Mesendoderm (in vitro differentiated cells): ENCODE measurements around the gene NVL.

Experiments
- DNase-seq: peaks from one replicate; pipeline ENCODE4 v3.0.0; 2013
- H2AK5ac ChIP-seq: 2 replicates; pipeline ENCODE4 v1.6.1; 2013; ENCODE audit warnings: low read length, inconsistent platforms
- H2BK120ac ChIP-seq: 2 replicates; pipeline ENCODE4 v1.6.1; 2013; ENCODE audit warnings: low read depth, mild to moderate bottlenecking, low read length, moderate library complexity, mixed read lengths
- H2BK15ac ChIP-seq: replicated peaks from 2 replicates; pipeline ENCODE4 v1.6.1; 2013; ENCODE audit warnings: low read depth, mild to moderate bottlenecking, moderate library complexity
- H2BK5ac ChIP-seq: 2 replicates; pipeline ENCODE4 v1.6.1; 2013; ENCODE audit warnings: low read length, inconsistent platforms
- H3K18ac ChIP-seq: 2 replicates; pipeline ENCODE4 v1.6.1; 2013; ENCODE audit warnings: mild to moderate bottlenecking, low read length, mixed read lengths
- H3K23ac ChIP-seq: one replicate; pipeline ENCODE4 v1.6.1; 2013; ENCODE audit warnings: low read length
- H3K27ac ChIP-seq: 2 replicates; pipeline ENCODE4 v1.5.1; 2013; ENCODE audit warnings: low read depth, mild to moderate bottlenecking, inconsistent platforms, low read length, moderate library complexity
- H3K27me3 ChIP-seq: 2 replicates; pipeline ENCODE4 v1.6.1; 2013; ENCODE audit warnings: low read length, control low read depth, mild to moderate bottlenecking, inconsistent platforms; ENCODE audit not compliant: insufficient read depth, poor library complexity
- H3K36me3 ChIP-seq: 2 replicates; pipeline ENCODE4 v1.6.1; 2013; ENCODE audit warnings: low read length, inconsistent platforms; ENCODE audit not compliant: control insufficient read depth, insufficient read depth
- H3K4ac ChIP-seq: one replicate; pipeline ENCODE4 v1.6.1; 2013; ENCODE audit warnings: low read depth, mild to moderate bottlenecking, low read length, moderate library complexity
- H3K4me1 ChIP-seq: 2 replicates; pipeline ENCODE4 v1.6.1; 2013; ENCODE audit warnings: low read depth, low read length, inconsistent platforms; ENCODE audit not compliant: control insufficient read depth
- H3K4me2 ChIP-seq: 2 replicates; pipeline ENCODE4 v1.6.1; 2013; ENCODE audit warnings: low read length
- H3K4me3 ChIP-seq: 2 replicates; pipeline ENCODE4 v1.5.1; 2013; ENCODE audit warnings: mild to moderate bottlenecking, low read length
- H3K56ac ChIP-seq: one replicate; pipeline ENCODE4 v1.6.1; 2013; ENCODE audit warnings: low read length
- H3K79me1 ChIP-seq: 2 replicates; pipeline ENCODE4 v1.6.1; 2013; ENCODE audit warnings: low read length, inconsistent platforms
- H3K79me2 ChIP-seq: 2 replicates; pipeline ENCODE4 v1.6.1; 2013; ENCODE audit warnings: mild to moderate bottlenecking, low read length; ENCODE audit not compliant: control insufficient read depth, insufficient read depth
- H3K9ac ChIP-seq: 2 replicates; pipeline ENCODE4 v1.6.1; 2013; ENCODE audit warnings: low read length, inconsistent platforms
- H4K5ac ChIP-seq: one replicate; pipeline ENCODE4 v1.6.1; 2013; ENCODE audit warnings: low read length
- H4K8ac ChIP-seq: one replicate; pipeline ENCODE4 v1.6.1; 2013; ENCODE audit warnings: low read depth, mild to moderate bottlenecking, control low read depth, low read length, moderate library complexity
- WGBS: extraction: QIAGEN DNeasy Blood & Tissue Kit; methylation state at CpG from one replicate; pipeline ENCODE4 v1.1.7; 2013; ENCODE audit warnings: low lambda C conversion rate, missing lambda C conversion rate; ENCODE audit not compliant: insufficient coverage; ENCODE audit errors: extremely low coverage; 5-methylcytosine and 5-hydroxymethylcytosine counted together

The NVL gene

DNA sequence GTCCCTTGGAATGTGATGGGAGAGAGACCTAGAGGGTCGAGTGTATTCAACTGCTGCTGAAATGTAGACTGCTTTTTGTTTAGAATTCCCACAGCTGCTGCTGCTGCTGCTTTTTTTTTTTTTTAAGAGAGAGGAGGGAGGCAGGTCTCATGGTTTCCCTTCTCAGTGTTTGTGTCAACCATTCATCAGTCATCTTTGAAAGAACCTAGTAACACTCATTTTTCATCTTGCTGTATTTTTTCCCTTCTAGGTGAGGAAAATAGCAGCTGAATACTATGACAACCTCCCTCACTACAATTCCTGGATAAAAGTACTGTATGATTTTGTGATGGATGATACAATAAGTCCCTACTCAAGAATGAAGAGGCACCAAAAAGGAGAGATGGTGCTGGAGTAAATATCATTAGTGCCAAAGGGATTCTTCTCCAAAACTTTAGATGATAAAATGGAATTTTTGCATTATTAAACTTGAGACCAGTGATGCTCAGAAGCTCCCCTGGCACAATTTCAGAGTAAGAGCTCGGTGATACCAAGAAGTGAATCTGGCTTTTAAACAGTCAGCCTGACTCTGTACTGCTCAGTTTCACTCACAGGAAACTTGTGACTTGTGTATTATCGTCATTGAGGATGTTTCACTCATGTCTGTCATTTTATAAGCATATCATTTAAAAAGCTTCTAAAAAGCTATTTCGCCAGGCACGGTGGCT is 137.7 kb downstream of the NVL start:
- H3K4me2 ChIP-seq, result no peak overlapping the region
- peaks cover 14% of the 10 kb centered on the region for H3K79me2 ChIP-seq
- no peak overlapping the region for H4K5ac ChIP-seq
- no peak for DNase-seq
- H3K27me3 ChIP-seq, result no peaks in the 10 kb centered on the region
- no peak overlapping the region for H3K4me3 ChIP-seq
- H3K18ac ChIP-seq, result no peak overlapping the region
- peaks cover 1% of the 10 kb centered on the region for H3K4me1 ChIP-seq
- peaks cover 3% of the 10 kb centered on the region for H3K36me3 ChIP-seq
- no peak overlapping the region for H3K9ac ChIP-seq
- peaks cover 4% of the 10 kb centered on the region for H3K79me1 ChIP-seq
- no peak overlapping the region for H3K56ac ChIP-seq
- H3K4ac ChIP-seq, result no peak overlapping the region
- no CpG with 5 or more reads among the region's 5 CpGs for WGBS
- no peak overlapping the region for H2BK15ac ChIP-seq
- no peak overlapping the region for H2AK5ac ChIP-seq
- H3K27ac ChIP-seq, result no peak overlapping the region
- no peak overlapping the region for H2BK5ac ChIP-seq
- no peak overlapping the region for H3K23ac ChIP-seq
- H4K8ac ChIP-seq, result no peak overlapping the region
- no peak overlapping the region for H2BK120ac ChIP-seq

DNA sequence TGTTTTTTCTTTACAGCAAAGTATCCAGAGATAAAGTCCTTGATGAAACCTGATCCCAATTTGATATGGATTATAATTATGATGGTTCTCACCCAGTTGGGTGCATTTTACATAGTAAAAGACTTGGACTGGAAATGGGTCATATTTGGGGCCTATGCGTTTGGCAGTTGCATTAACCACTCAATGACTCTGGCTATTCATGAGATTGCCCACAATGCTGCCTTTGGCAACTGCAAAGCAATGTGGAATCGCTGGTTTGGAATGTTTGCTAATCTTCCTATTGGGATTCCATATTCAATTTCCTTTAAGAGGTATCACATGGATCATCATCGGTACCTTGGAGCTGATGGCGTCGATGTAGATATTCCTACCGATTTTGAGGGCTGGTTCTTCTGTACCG is 140.4 kb downstream of the NVL start:
- Histone ChIP-seq H4K8ac (no peak overlapping the region), H2AK5ac (no peak overlapping the region), H3K27me3 (no peaks in the 10 kb centered on the region), H3K4me1 (no peaks in the 10 kb centered on the region), H3K4ac (no peak overlapping the region), H3K79me2 (peaks cover 34% of the 10 kb centered on the region), H3K18ac (no peak overlapping the region), H2BK120ac (no peak overlapping the region), H3K4me2 (no peak overlapping the region), H3K36me3 (peaks cover 2% of the 10 kb centered on the region), H3K23ac (no peak overlapping the region), H3K9ac (no peak overlapping the region), H3K56ac (no peak overlapping the region), H2BK15ac (no peak overlapping the region), H3K4me3 (no peak overlapping the region), H3K27ac (no peak overlapping the region), H4K5ac (no peak overlapping the region), H3K79me1 (peaks cover 6% of the 10 kb centered on the region), H2BK5ac (no peak overlapping the region)
- WGBS, result no CpG with 5 or more reads among the region's 7 CpGs
- no peak for DNase-seq

- Histone ChIP-seq H3K9ac (no peak overlapping the region), H3K36me3 (peaks cover under 1% of the 10 kb centered on the region), H2AK5ac (no peak overlapping the region), H2BK15ac (no peak overlapping the region), H4K5ac (no peak overlapping the region), H3K4ac (no peak overlapping the region), H2BK120ac (no peak overlapping the region), H3K18ac (no peak overlapping the region), H3K27me3 (no peaks in the 10 kb centered on the region), H3K23ac (no peak overlapping the region), H3K27ac (no peak overlapping the region), H3K4me3 (no peak overlapping the region), H3K79me2 (peaks cover 41% of the 10 kb centered on the region), H4K8ac (no peak overlapping the region), H3K79me1 (peaks cover 6% of the 10 kb centered on the region), H3K56ac (no peak overlapping the region), H2BK5ac (no peak overlapping the region), H3K4me1 (no peaks in the 10 kb centered on the region), H3K4me2 (no peak overlapping the region)
- no CpG with 5 or more reads among the region's 2 CpGs for WGBS
- DNase-seq, result no peak
Measured at GRCh38 chr1:224188286-224188685, 141.7 kb downstream of the NVL start.

DNA sequence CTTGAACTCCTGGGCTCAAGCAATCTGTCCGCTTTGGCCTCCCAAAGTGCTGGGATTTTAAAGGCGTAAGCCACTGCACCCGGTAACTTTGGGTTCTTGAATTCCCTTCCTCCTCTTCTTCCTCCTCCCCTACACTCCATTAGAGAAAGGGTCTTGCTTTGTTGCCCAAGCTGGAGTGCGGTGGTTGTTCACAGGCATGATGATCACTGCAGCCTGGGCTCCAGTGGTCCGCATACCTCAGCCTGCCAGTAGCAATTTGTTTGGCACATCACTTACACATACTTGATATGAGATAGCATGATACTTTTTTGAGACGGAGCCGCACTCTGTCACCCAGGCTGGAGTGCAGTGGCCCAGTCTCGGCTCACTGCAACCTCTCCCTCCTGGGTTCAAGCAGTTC is 144.8 kb downstream of the NVL start:
- DNase-seq, result no peak
- H3K27ac ChIP-seq, result no peak overlapping the region
- H3K79me1 ChIP-seq, result peaks cover 6% of the 10 kb centered on the region
- H3K23ac ChIP-seq, result no peak overlapping the region
- H3K27me3 ChIP-seq, result no peaks in the 10 kb centered on the region
- no peak overlapping the region for H2BK5ac ChIP-seq
- no CpG with 5 or more reads among the region's 8 CpGs for WGBS
- no peak overlapping the region for H4K5ac ChIP-seq
- H3K4me1 ChIP-seq, result no peaks in the 10 kb centered on the region
- no peak overlapping the region for H2BK120ac ChIP-seq
- no peak overlapping the region for H4K8ac ChIP-seq
- no peak overlapping the region for H2BK15ac ChIP-seq
- H3K18ac ChIP-seq, result no peak overlapping the region
- H2AK5ac ChIP-seq, result no peak overlapping the region
- H3K4me3 ChIP-seq, result no peak overlapping the region
- H3K36me3 ChIP-seq, result no peaks in the 10 kb centered on the region
- H3K9ac ChIP-seq, result no peak overlapping the region
- H3K56ac ChIP-seq, result no peak overlapping the region
- H3K4ac ChIP-seq, result no peak overlapping the region
- H3K4me2 ChIP-seq, result no peak overlapping the region
- H3K79me2 ChIP-seq, result peaks cover 41% of the 10 kb centered on the region

- DNase-seq, result peak; percentile 71
- Histone ChIP-seq H3K27ac (peak overlapping the region; percentile 37), H3K4me3 (peak overlapping the region; percentile 87), H4K5ac (no peak overlapping the region), H3K4me2 (peak overlapping the region; percentile 90), H2BK15ac (no peak overlapping the region), H3K79me2 (peaks cover 37% of the 10 kb centered on the region), H4K8ac (no peak overlapping the region), H3K4me1 (no peaks in the 10 kb centered on the region), H3K36me3 (no peaks in the 10 kb centered on the region), H3K56ac (peak overlapping the region; percentile 92), H3K4ac (peak overlapping the region; percentile 90), H3K79me1 (peaks cover 4% of the 10 kb centered on the region), H3K9ac (peak overlapping the region; percentile 94), H3K23ac (peak overlapping the region; percentile 94), H3K18ac (peak overlapping the region; percentile 24), H2AK5ac (no peak overlapping the region), H2BK120ac (no peak overlapping the region), H3K27me3 (no peaks in the 10 kb centered on the region), H2BK5ac (peak overlapping the region; percentile 50)
- WGBS, result no CpG with 5 or more reads among the region's 53 CpGs
Measured at GRCh38 chr1:224183591-224184312, 146.2 kb downstream of the NVL start.
